ENCODE measurements around the gene RPS24.

RPS24 gene

DNA sequence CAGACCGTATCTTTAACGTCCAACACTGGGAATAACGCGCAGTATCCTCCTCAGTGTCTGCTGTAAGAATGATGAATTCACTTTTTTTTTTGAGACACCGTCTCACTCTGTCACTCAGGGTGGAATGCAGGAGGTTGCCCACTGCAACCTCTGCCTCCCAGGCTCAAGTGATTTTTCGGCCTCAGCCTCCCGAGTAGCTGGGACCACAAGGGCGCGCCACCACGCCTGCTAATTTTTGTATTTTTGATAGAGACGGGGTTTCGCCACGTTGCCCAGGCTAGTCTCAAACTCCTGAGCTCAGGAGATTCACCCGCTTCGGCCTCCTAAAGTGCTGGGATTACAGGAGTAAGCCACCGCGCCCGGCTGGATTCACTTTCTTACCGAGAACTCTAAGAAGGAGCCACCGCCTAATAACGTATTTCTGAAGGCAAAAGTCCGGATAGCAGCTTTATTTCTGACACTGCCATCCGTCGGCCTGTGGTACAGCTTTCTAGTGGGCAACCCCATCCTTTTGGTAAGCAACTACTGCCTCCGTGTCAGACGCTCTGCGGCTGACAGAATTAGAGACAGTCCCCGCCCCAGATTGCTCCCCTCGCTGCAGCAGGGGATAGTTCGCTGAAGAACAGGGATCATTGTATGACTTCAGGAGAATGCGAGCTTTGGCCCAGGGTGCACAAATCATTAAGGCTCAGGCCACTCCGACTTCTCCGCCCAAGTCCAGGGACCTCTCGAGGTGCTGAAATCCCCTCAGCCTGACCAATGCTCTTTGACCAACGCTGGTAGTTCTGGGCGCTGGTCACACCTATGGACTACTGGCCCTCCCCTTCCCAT lies 5.0 kb upstream of the RPS24 start:
- no peak for DNase-seq (ENCODE audit: low spot score)

DNA sequence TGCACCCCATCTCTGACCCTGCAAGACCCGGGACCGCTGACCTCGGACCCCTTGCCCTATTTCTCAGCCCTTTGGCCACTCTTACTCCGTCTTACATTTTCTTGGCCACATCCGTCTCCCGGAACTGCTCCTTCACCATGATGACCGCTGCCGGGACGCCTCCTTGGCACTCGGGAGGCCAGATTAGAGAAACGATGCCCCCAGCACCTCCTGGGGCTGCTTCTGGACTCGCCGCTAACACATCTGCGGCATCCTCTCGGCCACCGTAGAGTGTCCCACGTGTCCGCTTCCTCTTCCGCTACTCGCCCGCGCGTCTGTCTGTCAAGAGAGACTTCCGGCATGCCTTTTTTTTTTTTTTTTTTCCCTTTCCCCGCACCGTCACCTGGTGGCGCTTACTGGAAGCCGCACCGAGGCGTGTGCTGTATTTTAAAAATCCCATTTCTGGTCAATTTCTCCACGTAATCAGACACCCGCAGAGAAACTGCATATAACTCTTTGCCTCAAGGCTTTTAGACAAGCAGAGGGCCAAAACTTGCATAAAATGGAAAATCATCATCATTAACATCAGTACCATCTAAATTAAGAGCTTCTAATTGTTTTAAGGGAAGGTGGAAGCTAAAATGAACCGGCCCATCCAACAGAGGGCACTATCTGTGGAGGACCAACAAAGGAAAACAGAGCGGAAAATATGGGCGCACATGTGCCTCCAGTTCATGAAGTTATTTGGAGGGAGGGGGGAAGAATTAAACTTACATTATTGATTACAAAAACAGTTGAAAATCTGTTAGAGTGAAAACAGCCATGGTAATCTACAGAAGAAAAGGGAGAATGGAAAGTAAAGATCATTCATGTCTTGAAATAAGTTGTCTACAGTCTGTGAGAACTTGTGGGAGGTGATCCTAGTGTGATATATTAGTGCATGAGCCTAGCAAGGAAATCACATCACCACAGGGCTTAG lies 4.1 kb upstream of the RPS24 start, which contains the start of gene POLR3A:
Gene POLR3A (minus strand): TSS at position 247 of the 958 bp plus-strand sequence. CDS start 108 bp downstream, at position 139.
- DNase-seq (ENCODE audit: low spot score), result peak; percentile 94

DNA sequence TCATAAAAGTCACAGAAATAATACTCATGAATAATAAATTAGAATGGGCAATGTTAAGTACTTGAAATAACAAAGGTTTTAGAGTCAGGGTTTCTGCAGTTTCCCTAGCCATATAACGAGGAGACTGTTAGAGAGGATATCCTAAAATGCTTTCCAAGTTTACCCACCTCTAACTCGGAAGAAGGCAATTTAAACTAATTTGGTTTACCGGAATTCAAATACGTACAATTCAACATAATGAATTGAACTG lies 351 bp upstream of the RPS24 start:
- no peak for DNase-seq (ENCODE audit: low spot score)

DNA sequence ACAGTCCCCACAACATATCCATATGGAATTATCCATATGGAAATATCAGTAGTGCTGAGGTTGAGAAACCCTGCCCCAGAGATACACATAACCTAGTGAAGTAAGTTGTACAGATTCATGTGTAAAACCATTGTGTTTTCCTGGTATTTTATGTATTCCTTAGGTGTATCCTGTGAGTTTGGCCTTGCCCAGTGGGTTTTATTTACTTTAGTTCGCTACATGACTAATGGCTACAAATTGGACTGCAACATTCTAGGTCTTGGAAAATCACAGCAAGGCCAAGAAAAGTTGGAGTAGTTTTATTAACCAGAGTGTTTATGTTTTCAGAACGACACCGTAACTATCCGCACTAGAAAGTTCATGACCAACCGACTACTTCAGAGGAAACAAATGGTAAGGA lies 1.4 kb downstream of the RPS24 start:
- no peak for DNase-seq (ENCODE audit: low spot score)

DNA sequence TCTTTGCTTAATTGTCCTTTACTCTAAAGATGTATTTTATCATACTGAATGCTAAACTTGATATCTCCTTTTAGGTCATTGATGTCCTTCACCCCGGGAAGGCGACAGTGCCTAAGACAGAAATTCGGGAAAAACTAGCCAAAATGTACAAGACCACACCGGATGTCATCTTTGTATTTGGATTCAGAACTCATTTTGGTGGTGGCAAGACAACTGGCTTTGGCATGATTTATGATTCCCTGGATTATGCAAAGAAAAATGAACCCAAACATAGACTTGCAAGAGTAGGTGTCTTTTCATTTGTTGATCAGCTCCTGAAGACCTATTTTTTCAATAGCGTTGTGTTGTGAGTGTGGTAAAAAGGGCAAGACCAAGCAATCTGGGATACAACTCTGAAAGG lies 1.8 kb downstream of the RPS24 start:
- no peak for DNase-seq (ENCODE audit: low spot score)

DNA sequence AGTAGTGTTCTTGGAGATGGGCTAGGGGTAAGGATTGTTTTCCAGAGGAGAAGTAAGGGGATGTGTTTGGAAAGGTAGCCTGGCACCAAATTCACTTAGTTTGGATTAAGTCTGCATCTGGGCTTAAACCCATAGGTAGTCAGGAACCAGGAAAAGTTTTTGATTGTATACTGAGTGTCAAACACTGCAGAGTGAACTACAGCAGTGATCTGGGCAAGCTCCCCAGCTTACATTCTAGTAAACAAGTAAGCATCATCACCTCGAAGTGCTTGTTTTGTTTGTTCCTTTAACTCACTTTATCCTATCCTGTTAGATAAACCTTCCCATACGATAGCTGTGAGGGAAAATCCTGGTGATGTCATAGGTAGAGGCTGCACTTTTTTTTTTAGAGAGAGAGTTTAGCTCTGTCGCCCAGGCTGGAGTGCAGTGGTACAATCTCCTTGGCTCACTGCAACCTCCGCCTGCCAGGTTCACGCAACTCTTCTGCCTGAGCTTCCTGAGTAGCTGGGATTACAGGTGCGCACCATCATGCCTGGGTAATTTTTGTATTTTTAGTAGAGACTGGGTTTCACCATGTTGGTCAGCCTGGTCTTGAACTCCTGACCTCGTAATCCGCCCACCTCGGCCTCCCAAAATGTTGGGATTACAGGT lies 2.4 kb downstream of the RPS24 start:
- DNase-seq (ENCODE audit: low spot score), result no peak

DNA sequence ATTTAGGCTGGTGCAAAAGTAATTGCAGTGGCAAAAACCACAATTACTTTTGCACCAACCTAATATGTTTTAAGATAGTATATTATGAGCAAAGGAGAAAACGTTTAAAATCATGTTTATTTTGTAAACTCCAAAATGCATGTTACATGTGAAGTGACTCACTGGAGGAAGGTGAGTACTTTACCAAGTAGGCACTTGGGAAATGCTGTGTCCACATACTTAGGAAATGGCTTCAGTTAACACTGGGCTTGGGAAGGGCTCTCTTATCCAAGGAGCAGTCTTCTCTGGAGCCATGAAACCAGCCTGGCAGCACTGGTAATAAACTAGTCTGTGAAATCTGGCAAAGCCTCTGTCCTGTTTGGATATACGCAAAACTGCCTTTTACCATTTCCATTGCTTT lies 4.4 kb downstream of the RPS24 start:
- DNase-seq (ENCODE audit: low spot score), result no peak

DNA sequence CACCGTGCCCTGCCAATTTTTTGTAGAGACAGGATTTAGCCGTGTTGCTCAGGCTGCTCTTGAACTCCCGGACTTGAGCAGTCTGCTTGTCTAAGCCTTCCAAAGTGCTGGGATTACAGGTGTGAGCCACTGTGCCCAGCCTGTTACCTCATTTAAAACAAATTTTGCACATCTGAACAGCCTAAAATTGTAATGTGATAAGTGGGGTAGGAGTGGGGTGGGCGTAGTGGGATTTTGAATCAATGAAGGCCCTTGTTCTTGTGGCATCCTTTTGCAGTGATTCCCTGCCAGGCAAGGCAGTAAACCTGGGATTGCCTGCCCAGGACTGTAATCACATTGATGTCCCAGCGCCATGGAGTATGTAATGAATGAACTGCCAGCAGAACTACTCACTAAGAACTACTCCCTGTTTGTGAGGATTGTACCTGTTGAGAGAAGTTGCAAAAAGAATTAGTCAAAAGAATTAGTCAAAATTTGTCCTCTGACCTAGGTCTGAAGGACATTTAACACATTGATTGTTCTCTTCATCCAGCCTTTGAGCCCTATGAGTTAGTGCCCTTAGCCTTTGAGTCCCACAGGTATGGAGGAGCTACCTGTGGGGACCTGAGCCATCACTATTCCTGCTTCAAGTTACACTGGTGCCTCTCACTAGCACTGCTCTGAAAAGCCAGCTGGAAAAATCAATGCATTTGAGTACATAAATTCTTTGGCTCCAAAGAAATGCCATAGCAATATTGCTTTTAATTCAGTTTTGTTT lies 5.3 kb downstream of the RPS24 start:
- no peak for DNase-seq (ENCODE audit: low spot score)

DNA sequence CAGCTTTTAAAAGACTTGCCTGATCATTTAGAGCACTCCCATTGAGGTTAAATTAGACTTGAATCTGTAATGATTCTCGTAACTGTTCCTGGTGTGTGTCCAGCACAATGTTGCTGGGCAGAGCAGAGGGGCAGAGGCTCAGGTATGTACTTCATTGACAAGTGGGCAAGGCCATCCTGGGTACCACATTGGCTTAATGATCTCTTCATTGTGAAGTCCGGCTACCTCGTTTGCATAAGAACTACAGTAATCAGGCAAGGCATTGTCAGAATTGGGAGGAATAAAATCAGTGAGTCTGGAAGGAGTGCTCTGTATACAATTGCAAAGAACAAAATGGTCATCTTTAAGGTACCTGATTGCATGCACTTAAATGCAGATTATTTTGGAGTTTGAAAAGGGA lies 6.1 kb downstream of the RPS24 start:
- DNase-seq (ENCODE audit: low spot score), result no peak

DNA sequence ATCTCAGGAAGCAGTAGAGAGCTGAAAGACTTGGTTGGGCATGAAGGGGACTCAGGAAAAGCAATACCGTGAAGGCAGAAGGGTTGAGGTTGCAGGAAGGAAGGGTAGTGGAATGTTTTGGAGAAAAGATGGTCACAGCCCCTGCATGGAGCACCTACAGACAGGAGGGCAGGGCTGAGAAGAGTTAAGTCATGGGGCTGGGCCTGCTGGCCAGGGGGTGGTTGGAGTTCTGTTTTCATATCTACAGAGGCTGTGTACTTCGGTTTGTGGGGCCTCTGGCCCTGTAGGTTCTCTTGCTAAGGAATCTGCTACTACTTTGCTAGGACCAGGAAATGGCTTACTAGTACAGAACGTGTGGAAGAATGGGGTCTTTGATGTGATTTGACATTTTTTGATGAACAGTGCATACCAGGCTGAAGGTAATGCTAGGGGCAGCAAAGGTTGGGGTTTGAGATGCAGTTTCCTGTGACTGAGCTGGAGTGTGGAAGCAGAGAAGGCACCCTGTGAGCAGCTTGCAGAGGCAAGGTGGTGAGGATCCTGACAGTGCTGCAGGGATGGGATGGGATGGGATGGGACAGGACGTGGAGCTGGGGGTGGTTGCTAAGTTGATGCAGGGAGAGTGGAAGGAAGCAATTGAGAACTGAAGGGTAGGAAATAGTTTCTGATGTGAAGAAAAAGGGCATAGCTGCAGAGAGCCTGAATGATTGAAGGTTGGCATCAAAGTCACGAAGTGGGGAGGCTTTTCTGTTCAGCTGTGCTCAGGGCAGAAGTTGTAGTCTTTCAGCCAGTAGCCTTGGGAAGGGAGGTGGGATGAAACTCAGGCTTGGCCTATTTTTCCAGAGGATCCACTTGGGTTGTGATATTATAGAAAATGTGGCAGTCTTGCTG lies 7.8 kb downstream of the RPS24 start:
- peak; percentile 37 for DNase-seq (ENCODE audit: low spot score)

DNA sequence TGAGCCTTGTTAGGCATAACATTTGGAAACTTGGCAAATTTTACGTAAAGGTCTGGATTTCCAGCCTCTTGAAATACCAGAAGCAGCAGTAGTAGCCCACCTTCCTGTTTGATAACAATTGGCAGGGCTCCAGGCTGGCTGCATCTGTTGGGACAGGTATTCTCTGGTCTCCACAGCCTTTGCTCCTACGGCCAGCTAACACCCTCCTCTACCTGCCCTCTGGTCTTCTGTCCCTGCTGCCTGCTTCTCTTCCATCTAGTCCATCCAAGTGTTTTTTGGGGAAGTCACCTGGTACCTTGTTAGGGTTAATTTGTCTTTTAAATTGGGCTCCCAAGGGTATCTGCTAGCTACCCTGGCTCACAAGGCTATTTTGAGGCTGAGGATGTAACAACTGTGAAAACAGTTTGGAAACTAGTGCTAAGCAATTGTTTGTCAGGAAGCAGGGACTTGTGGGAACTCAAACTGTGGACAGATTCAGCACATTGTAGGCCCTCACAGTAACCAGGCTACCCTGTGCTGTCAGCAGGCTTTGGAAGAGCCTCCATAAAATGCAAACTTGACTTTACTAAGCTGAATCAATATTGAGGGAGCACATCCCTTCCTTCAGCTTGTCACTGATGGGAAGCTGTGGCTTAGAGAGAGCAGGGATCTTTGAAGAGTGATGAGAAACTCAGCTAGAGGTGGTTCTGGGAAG lies 8.5 kb downstream of the RPS24 start:
- DNase-seq (ENCODE audit: low spot score), result peak; percentile 50

DNA sequence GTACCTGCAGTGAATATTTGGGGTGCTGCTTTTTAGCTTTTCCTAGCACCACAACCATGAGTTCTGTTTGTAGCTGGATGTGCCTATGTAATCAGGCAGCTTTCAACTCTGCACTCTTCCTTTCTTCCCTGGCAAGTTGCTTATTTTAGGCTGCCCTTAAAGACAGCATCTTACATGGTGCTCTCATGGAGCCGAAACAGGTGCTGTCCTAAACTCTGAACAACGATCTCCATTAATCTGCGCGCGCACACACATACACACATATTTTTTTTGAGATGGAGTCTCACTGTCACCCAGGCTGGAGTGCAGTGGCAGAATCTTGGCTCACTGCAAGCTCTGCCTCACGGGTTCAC lies 9.1 kb downstream of the RPS24 start:
- no peak for DNase-seq (ENCODE audit: low spot score)

DNA sequence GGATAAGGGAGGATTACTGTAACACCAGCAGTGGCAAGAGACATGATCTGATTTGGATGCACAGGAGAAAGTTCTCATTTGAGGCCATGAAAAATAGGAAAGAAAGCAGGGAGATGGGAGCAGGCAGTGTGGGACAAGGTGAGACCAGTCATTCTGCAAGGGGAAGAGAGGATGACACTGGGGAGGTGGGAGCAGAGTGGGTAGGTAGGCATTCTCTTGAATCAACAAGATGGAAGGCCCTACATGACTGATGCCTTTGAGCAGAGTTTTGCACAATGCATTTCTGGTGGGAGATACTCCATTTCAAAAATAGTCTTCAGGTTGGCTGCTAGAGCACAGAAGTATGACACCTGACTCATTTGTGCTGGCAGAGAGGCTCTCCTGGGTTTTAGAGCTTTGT lies 10.5 kb downstream of the RPS24 start:
- DNase-seq (ENCODE audit: low spot score), result peak; percentile 24

DNA sequence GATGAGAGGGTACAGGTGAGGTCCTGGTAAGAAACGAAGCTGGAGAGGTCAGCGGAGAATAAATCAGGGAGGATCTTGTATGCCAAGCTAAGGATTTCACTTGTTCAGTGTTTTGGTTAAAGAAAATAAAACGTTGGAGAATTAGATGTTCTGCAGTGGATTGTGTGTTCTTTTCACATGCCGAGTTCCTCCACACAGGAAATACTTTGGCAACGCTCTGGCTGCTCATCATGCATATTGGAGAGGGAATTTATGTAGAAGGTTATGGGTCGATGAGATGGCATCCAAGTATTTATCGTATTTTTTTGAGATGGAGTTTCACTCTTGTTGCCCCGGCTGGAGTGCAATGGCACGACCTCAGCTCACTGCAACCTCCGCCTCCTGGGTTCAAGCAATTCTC lies 11.0 kb downstream of the RPS24 start:
- no peak for DNase-seq (ENCODE audit: low spot score)

DNA sequence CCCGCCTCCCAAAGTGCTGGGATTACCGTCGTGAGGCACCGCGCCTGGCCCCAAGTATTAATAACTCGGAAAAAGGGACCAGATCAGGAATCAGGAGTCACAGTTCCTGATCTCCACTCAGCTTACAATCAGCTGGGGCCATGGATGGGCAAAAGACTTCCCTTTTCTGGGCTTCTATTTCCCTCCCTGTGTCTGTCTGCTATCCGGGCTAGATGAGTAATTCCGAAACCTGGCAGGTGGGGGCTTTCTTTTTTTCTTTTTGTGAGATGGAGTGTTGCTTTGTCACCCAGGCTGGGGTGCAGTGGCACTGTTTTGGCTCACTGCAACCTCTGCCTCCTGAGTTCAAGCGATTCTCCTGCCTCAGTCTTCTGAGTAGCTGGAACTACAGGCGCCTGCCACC lies 11.6 kb downstream of the RPS24 start:
- DNase-seq (ENCODE audit: low spot score), result no peak

DNA sequence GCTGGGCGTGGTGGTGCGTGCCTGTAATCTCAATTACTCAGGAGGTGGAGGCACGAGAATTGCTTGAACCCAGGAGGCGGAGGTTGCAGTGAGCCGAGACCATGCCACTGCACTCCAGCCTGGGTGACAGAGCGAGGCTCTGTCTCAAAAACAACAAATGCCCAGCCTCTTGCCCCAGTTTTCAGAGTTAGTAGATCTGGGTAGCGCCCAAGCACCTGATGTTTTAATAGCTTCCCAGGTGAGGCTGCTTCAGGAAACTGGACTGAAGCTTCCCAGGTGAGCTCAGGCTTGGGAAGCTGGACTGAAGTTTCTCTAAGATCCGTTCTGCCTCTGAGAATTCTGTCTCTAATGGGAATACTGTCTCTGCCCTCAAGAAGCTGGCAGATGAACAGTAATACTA lies 12.2 kb downstream of the RPS24 start:
- no peak for DNase-seq (ENCODE audit: low spot score)

DNA sequence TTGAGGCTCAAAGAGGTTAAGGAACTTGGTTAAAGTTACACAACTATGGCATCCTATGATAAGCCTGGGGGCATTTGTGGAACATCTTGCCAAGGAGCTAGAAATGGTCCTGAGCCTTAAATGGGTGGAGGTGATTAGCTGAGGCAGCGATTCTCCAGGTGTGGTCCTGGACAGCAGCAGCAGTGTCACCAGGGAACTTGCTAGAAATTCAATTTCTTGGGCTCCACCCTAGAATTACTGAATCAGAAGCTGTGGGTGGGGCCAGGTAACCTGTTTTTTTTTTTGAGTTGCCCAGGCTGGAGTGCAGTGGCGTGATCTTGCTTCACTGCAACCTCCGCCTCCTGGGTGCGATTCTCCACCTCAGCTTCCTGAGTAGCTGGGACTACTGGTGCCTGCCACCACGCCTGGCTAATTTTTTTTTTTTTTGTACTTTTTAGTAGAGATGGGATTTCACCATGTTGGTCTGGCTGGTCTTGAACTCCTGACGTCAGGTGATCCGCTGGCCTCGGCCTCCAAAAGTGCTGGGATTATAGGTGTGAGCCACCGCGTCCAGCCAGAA lies 13.1 kb downstream of the RPS24 start:
- DNase-seq (ENCODE audit: low spot score), result no peak

DNA sequence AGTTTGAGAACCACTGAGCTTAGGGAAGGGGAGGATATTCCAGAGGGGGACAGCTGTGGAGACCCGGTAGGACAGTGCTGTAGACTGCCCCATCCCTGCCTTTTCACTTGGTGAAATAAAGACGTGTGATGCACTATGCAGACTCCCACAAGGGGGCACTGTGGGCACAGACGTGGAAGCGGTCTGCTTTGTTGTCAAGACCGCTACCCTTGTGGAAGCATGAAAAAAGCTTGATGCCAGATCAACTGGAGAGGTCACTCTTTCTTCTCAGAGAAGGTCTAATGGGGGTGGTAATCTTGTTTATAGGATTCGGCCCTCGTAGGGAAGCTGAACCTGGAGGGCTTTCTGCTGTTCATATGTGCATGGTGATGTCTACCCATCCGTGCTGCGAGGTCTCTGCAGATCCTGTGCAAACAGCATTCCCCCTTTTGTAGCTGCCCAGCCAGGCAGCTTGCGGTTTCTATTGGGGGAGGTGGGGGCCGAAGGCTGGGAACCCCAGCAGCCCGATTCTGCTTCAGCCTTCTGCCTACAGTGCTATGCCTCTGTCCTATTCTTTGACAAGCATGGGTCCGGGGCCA lies 13.7 kb downstream of the RPS24 start:
- peak; percentile 95 for DNase-seq (ENCODE audit: low spot score)

DNA sequence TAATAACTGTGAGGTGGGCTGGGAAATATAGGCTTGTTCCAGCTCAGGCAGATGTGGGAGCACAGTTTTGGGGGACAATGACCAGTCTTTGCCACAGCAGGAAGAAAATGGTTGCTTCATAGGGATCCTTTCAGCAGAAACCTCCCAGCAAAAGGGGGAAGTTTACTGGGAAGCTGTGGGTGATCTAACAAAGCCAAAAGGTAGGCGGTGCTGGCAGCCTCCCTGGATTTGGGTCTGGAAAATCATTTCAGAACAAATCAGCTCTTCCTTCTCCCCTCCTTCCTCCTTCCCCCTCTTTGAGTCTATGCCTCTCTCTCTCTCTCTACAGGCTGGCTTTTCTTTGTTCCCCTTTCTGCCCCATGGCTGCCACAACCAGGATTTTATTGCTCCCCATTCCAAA lies 16.2 kb downstream of the RPS24 start:
- no peak for DNase-seq (ENCODE audit: low spot score)

All from cerebellar cortex (tissue), 1 donor.